HG02938 (cell line): Measurements from ENCODE around the gene VEZF1.

Experiments
- ATAC-seq: cut with Tn5 transposase; IDR thresholded peaks from one replicate; pipeline ENCODE4 v1.9.1; 2021; ENCODE audit warnings: mild to moderate bottlenecking, moderate library complexity; ENCODE audit not compliant: unreplicated experiment

Gene VEZF1

DNA sequence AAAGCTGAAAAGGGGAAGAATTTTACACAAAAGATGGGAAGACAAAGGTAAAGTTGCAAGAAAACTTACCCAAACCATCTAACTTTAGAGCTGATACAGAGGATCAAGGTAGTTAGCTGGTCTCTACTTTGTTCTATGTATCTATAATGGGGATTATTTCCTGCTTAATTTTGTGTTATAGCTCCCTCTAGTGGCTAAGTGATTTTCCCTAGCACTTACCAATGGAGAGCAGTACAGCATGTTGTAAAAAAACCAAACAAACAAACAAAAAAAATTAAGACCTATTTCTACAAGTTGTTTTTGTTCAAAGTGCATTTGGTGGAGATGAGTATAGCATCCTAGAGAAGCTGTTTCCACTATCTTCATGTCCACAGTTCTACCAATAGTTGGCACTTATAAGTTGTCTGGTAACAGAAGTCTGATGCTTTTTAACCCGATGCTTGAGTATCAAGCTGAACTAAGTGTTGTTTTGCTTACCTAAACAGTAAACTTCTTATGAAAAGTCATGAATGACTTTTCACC, 11.5 kb upstream of the VEZF1 start:
- ATAC-seq = no peak

DNA sequence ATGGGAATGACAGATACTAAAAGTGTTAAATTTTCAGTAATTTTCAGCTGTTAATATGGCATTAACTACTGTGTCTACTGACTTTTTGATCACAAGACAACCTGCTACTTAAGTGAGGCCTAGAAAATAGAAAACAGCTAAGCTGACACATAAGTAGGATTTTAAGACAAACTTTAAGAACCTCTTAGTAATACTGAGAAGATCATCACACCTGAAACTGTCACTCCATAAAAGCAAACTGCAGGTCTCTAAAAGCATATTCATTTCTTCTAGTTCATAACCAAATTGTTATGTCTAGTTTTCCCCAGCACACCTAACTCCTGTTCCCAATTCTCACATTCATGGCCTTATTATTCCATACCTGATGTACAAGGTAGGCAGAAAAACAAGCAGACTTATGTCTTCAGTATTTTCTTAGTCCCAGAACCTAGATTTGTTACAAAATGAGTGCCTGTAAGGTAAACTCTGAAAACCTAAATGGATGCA, 11.0 kb upstream of the VEZF1 start:
- no peak for ATAC-seq

GRCh38 chr17:57997085-57997809, 9.2 kb upstream of the VEZF1 start:
- ATAC-seq = no peak

DNA sequence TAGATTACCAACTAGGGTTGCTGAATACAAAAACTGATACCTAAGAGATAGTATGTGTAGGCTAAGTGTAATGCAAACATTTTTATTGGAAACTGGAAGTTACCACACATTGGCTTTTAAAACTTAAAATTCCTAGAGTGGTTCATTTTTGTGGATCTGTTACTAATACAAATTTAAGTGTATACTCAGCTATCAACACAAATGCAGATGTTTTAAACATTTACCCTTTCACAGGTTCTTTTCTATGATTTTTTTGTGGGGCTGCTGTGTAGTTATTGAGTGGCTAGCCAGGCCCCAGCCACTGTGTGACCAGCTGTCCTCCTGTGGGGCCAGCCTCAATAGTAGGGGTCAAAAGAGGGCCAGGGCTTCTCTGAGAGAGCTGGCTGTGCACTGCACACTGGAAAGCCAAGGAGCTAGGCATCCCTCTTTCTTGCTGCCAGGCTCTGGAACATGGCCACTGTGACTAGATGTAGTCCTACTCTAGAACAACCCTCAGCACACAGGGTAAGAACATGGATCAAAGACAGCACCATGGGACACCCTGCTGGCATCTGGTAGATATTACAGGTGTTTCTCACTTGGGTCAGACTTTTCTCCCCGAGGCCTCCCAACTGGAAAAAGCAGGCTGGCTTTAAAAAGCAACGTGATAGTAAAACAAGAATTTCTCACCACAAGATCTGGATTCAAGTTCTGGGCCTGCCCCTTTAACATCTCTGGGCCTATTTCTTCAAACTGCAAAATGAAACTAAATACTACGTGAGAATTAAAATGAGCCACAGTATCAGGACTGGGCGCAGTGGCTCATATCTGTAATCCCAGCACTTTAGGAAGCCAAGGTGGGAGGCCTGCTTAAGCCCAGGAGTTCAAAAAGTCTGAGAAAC, 7.3 kb upstream of the VEZF1 start:
- no peak for ATAC-seq

DNA sequence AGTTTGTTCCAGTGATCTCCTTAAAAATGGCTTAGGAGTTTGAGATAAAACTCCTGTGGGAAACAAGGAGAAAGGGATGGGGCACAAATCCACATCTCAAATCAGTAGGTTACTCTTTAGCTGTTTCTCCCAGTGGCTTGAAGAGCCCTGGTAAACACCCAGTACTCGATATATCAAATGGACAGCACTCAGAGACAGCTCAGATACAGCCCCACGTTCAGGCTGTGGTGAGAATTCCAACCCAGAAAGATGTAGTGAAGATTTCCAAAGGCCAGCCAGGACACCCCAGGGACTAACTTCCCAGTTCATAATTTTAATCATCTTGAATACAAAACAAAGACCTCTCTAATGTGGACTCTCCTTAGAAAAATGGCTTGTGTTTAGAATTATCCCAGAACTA, 6.4 kb upstream of the VEZF1 start:
- ATAC-seq = no peak

DNA sequence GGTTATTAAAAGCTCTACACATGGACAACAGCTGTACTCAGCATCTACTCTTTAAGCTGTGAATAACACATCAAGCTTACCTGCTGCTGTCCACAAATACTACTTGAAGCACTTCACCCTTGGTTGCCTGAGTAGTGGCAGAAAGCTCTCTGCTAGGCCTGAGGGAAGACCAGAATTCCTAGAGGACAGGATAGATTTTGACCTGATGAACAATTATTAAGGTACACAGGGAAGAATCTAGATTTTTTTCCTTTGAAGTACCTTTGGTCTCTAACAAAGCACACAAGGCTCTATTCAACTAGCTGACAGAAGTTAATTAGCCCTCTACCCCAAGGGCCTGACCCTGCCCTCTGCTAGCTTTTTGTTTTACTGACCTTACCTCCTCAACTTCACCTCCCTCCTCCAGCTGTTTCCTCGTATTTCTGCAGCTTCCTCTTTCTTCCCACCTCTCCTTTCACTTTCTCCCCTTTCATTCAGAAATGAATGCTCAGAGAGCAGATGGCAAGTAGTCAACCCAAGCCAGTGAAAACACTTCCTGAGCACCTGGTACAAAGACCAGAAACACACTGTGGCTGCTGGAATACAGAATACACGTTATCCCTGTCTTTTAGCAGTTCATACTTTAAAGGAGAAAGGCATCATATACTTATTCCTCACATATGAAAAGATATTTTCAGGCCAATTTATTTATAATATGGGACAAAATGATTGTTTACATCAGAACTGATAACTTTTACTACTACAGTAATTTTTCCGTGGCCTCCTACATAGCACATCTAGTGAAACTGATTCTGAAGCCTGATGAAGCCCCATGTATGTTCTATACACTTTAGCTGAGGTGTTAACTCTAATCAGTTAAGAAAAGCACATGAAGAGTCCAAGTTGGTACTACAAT, 5.7 kb upstream of the VEZF1 start:
- ATAC-seq = no peak

GRCh38 chr17:57991537-57991936, 3.5 kb upstream of the VEZF1 start:
- no peak for ATAC-seq

DNA sequence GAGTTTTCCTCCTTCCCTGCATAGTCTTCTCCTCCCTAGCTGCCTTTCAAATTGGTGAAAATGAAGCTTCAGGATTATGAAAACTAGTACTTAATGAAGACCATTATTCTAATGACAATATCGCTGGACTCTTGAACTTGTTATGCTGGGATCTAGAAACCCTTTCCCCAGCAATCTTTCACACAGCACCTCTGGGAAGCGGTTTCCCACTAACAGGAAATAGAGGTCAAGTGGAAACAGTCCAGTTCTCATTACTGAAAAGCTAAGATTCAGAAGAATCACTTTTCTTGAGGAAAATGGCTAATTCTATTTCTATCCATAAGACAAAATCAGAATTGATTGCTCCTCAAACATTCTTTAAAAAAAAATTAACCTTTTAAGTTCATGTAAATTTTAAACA, 2.0 kb upstream of the VEZF1 start:
- ATAC-seq = no peak

DNA sequence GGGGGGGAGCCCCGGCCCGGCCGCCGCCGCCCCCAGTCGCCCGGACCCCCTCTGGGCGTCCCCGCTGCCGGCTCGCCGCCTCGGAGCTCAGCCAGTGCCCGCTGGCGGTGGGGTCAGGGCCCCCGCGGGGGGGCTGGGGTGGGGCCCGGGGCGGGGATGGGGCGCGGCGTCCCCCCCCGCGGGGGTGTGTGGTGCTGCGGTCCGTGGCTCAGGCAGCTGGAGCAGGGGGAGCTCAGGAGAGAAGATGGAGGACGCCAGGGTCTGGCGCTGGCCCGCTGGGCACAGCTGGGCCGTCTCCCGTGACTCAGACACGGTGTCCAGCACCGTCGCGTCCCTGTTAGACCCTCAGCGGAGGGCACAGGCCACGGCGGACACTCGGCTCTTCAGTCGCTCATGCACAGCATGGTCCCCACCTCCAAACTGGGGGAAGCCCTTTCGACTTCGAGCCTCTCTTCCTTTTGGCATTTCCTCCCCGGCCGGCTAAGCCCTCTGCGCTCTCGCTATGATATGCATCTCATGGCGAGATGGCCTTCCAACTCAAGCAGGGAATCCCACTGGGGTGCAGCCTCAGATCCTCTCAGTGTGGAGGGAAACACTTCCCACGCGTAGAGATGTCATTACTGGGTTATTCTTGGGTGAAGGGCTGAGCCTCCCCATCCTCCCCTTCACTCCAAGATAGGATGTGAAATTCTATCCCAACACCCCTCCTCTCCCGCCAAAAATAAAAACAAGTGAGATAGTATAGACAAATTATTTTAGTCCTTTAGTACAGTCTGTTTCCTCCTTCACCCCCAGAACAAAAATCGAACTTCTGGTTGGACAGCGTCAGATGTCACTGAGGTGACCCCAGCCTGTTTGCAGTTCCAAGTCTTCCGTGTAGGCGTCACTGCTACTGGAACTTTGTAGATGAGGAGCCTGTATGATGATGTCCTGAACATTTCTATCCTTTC, 522 bp upstream of the VEZF1 start:
- peak; percentile 53 for ATAC-seq

DNA sequence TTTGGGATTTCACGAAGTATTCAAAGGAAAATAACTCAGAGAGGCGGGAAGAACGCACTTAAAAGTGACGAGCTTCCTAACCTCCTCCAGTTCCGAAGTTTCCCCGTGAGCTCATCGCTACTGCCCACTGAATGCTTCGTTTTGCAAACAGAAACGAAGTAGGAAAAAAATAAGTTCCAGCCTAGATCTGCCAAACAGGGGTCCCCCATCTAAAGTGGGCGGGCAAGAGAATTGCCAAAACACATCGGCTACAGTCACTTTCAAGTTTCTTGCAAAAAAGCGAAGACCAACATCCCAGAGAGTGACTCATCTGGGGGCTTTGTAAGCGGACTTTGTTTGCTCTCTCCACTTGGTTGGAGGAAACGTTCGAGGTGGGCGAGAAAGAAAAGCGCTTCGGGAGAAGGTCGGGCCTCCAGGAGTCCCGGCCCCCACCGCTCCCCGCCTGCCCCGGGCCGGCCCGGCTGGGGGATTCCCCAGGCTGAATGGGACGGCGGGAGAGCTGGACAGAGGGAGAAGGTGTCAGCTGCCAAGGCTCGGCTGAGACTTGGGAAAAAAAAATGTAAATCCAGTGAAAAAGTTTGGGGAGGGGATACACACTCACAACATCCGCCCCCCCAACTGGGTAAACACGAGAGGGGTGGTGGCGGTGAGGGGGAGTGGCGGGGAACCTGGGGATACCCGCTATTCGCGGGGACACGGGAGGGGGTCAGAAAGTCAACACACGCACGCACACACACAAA, 1.0 kb downstream of the VEZF1 start:
- ATAC-seq = peak; percentile 10

DNA sequence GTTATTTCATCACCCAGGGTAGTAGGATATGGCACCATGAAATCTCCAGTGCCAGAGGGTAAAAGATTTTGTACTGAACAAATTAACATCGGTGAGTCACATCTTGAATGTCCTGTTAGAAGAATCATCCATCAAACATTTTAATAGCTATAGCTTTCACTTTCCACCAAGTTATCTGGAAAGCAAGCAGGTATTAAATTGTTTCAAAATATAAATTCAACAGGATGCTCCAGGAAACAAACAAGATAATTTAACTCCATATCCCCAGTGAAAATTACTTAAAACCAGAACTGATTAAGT, 2.4 kb downstream of the VEZF1 start:
- no peak for ATAC-seq

DNA sequence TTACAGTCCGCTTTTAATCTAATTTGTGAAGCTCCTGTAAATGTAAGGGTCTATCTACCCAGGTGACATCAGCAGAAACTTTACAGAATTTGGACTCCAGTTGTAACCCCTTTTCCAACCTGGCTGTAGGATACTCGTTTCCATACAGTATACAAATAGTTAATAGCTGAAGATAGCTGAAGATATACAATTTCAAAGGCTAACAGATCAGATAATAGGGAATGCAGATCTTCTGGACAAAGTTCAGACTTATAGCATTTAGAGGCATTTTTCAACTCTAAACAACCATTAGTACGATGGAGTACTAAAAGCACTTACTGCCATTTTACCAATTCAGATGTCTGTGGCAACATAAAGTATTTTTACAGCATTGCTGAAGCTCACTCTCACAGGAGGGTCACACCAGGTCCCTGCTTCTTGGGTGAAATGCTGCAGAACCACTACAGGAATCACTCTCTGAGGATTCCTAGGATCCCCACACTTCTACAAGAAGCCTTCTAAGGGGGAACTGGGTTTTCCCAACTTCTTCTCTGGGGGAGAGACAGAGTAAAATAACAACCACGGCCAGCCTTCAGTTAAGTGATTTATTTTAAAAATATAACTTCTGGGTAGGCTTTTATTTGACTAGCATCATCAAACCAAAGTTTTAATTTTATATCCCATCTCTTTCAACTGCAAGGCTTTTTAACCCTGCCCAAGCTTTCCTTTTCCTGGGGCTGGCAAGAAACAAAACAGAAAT, 2.9 kb downstream of the VEZF1 start:
- ATAC-seq = no peak

- no peak for ATAC-seq
These were observed 3.7 kb downstream of the VEZF1 start for GRCh38 chr17:57984261-57984890.

DNA sequence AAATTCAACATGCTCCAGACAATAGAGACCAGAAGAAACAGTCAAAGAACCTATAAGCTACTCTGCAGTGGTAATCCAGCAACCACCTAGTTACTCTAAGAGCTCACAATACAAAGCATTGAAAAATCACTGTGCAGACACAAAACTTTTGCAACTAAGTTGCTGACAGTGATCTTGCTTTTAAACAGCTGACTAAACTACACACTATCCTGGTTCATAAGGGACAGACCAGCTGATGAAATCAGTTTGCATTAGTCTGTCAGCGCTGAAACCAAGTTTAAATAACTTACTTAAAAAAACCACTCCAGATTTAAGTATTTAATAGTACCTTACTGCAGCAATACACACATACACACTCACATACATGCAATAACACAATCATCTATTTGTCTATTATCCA, 4.6 kb downstream of the VEZF1 start:
- ATAC-seq = no peak

GRCh38 chr17:57982452-57983170, 5.4 kb downstream of the VEZF1 start:
- no peak for ATAC-seq

DNA sequence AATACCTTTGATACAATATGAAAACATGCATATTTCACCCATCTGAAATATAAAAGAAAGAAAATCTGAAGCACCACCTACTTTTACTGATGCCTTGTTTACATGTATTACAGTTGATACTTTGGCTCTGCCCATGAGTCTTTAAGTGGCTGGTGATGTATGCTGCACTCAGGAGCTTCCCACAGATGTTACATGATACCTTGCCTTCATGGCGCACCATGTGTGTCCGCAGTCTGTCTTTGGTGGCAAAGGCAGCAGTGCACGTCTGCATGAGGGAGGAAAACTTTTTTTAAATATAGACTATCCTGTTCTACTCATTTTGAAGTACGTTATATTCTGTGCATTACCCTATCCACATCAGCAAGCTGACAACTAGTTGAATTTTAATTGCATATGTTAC, 7.5 kb downstream of the VEZF1 start:
- ATAC-seq = no peak

DNA sequence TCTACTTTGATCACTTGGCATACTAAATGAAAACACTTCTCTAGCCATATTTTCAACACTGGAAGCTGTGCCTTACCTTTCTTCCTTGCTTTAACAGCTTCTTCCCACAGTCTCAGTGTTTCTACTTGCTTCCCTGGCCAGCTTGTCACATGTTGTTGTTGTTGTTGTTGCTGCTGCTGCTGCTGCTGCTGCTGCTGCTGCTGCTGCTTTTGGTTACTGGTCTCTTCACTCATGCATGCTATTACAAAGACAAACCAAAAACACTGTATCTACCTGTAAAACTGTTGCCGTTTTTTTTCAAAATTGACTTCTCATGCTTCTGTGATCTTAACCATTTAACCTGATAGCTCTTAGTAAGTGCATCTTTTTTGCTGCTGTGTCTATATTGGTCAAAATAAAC, 9.0 kb downstream of the VEZF1 start:
- ATAC-seq = no peak

DNA sequence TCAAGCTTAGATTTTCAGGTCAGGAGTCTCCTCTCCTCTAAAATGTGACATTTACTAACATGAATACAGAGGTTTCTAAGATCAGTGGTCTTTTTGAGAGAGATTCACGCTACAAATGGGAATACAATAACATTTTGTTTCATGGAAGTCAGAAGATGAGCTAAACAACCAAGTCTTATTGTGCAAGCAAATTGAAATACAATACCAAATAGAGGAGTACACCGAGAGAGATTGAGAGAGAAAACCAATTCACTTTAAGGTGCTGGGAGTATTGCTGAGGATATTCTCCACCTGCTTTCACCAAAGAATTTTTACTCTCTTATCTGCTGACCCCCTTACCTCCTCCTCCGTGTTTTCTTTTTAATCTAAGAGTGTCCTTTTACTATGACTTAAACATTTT, 11.5 kb downstream of the VEZF1 start:
- no peak for ATAC-seq
